GM18511 (cell line): ENCODE measurements around the gene PTPRN2.
"Not testable (repeated sequence)": the region's sequence is repeated elsewhere in the genome, so short reads cannot be mapped to it uniquely, and the experiment has no call there.

Source experiments
- ATAC-seq: cut with Tn5 transposase; IDR thresholded peaks from one replicate; pipeline ENCODE4 v1.9.1; 2021; ENCODE audit warnings: mild to moderate bottlenecking, moderate library complexity; ENCODE audit not compliant: unreplicated experiment

The PTPRN2 gene

GRCh38 chr7:157708919-157709295 is 878.7 kb downstream of the PTPRN2 start:
- no peak for ATAC-seq

GRCh38 chr7:157707983-157708918 is 879.4 kb downstream of the PTPRN2 start:
- ATAC-seq = no peak

- no peak for ATAC-seq
These were observed 883.3 kb downstream of the PTPRN2 start for GRCh38 chr7:157704365-157704764.

DNA sequence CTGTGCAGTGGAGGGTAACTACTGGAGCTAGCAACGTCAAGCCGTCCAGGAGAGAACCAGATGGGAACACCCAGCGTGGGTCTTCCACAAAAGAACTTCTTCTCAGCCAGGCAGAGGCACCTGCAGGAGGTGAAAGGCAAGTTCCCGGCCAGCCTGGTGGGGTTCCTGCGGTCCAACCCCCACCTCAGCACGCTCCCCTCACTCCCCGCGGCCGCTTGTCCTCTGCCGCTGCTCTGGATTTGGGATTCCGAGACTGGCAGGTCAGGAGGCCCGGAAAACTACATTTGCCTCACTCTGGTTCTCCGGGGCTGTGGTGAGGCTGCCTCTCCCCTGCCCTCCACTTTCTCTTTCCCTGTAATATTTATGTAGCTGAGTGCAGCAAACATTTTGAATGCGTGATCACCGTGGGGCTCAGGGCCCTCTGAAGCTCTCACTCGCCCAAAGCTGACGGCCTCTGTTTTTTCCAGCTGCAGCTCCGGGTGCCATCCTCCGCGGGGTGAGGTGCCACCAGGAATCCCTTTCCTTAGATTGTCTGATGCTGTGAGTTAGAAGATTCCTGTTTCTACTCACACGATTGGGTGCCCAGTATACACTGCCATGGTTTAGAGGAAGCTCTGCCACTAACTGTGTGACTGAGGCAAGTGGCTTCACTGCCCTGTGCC is 884.0 kb downstream of the PTPRN2 start:
- no peak for ATAC-seq

DNA sequence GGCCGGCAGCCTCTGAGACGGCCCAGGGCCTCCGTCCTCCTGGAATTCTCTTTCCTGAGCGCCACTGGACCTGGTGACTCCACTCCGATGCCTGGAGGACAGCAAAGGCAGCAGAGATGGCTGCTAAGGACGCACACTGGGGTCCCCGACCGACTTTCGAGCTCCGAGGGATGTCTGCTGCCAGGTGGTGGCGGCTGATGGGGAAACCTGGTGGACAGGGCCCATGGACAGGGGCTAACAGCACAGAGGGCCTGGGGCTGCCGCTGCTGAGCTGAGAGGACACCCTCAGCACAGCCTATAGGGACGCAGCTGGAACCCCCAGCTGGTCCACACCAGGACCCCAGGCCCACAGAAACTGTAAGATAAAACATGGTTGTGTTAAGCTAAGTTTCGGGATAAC is 884.5 kb downstream of the PTPRN2 start:
- ATAC-seq = no peak

DNA sequence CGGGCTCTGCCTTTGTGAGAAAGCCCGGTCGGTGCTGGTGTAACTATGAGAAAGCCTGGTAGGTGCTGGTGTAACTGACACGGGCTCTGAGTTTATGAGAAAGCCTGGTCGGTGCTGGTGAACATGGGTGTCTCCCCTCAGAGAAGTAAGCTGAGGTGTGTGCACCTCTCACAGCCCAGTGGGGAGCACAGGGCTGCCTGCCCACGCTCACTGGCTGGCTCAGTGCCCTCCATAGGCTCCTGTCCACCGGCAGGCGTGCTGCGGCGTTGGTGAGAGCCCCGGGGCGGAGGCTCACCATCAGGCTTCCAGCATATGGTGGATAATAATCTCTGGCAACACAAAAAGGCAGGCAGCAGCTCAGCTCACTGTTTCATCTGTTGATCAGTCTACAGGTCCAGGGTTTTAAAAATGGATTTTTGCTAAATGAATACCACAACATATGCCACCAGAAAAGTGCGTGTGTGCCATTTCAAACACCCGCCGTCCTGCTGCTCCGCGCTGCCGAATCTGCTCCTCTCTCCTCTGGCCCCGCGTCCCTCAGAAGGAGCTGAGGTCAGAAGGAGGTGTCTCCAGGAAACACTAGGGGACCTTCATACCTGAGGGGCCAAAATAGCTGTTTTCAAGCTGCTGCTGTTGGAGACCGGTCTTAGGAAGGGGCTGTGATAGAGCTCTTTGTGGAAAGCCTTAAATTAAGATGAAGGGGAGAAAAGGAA is 885.2 kb downstream of the PTPRN2 start:
- ATAC-seq = no peak

- not testable (repeated sequence) for ATAC-seq
These were observed 886.0 kb downstream of the PTPRN2 start for GRCh38 chr7:157701395-157702180.

DNA sequence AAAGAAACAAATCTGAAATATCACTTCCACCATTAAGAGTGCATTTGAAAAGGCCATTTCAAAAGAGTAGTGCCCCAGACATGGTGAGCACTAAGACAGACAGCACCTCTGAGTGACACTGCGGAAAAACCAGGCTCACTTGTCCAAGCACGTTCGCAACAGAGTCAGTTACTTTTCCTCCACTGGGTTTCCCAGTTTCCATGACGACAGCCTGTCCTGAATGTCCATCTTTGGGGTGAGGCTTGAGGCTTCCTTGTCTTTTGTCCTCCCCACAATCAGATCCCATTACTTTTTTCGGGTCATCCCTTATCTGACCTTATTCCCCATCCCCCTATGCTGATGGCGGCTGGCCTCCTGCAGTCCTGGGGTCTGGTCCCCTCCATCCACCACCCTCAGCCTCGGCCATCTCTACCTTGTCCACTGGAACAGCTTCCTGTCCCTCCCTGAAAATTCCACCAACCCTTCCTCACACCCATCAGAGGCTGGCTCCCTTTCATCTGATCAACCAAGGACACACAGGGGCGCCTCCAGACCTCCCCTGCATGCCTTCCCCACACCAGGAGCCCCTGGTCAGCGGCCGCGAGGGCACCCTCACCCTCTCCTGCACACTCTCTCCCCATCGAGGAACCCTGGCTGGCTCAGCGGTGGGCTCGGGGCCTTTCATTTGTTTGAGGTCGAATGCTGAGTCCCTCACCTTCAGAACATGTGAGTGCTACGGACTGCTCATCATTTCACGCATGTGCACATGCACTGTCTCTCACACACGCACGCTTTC is 887.2 kb downstream of the PTPRN2 start:
- no peak for ATAC-seq

GRCh38 chr7:157699357-157700013 is 888.1 kb downstream of the PTPRN2 start:
- ATAC-seq = no peak

DNA sequence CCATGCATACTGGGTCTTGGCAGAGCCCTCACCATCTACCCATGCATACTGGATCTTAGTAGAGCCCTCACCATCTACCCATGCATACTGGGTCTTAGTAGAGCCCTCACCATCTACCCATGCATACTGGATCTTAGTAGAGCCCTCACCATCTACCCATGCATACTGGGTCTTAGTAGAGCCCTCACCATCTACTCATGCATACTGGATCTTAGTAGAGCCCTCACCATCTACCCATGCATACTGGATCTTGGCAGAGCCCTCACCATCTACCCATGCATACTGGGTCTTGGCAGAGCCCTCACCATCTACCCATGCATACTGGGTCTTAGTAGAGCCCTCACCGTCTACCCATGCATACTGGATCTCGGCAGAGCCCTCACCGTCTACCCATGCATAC is 890.3 kb downstream of the PTPRN2 start:
- not testable (repeated sequence) for ATAC-seq

GRCh38 chr7:157695609-157696008 is 892.0 kb downstream of the PTPRN2 start:
- not testable (repeated sequence) for ATAC-seq

DNA sequence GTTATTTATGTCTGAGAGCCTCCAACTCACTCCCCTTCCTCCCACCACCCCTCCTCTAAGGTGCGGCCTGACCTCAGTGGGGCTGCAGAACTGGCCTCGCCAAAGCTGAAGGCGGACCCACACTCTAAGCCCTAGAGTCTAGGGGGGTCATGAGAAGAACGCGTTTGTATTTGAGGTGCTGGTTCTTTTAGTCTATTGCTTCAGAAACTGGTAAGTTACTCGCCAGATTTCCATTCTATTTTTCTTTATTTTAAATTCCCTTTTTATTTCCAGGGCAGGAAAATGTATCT is 893.3 kb downstream of the PTPRN2 start:
- no peak for ATAC-seq

- no peak for ATAC-seq
These were observed 893.9 kb downstream of the PTPRN2 start for GRCh38 chr7:157693521-157694375.

GRCh38 chr7:157693071-157693520 is 894.5 kb downstream of the PTPRN2 start:
- ATAC-seq = no peak

- ATAC-seq = no peak
These were observed 895.1 kb downstream of the PTPRN2 start for GRCh38 chr7:157692460-157693011.

DNA sequence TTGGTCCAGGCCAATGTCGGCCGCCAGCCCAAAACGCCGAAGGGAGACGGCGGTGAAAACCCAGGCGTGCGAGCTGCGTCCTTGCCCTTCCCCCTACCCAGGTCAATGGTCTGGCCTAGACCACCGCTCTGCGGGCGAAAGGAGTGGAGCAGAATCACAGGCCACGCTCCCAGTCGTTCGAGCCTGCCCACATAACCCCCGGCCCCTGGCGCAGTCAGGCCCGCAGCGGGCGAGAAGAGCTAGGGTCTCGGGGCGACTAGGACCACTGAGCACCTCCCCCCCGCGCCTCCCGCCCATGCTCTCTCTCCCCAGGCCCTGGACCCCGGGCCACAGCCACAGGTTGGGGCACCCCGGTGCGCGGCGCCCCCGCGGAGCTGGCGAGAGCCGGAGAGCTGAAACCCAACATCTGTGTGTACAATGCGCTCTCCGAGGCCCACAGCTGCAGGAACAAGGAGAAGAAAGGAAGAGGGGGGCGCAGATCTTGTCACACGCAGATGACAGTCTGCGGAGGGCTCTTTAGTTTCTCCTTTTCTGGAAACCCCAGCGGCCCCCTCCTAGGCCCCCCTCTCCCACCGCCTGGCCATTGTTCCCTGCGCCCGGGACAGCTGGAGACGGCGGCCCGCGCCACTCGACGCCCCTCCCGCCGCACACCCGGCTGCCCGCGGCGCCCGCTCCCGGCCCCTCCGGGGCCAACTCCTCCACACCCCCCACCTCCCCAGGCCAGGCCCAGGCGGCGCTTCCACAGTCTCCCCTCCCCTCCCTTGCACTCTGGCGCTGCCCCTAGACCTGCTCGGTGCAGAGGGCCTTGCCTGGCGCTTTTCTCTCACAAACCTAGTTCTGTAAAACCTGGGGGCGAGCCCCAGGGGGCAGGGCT is 895.8 kb downstream of the PTPRN2 start:
- ATAC-seq = no peak

GRCh38 chr7:157690833-157691585 is 896.6 kb downstream of the PTPRN2 start:
- ATAC-seq = no peak
